HepG2 (cell line): Measurements from ENCODE around the gene EXOC3L4. TPM values are rescaled to one million over a fixed set of nuclear protein-coding genes. Genes with fewer than 3 reads are reported as not detected.

Experiments
- BRCA1 ChIP-seq: sonication (generic); formaldehyde crosslinking; IDR thresholded peaks from 2 replicates; pipeline ENCODE4 v1.4.0; 2020; ENCODE audit warnings: missing genetic modification reagents
- CREBL2 ChIP-seq: sonication (generic); formaldehyde crosslinking; IDR thresholded peaks from 2 replicates; pipeline ENCODE4 v1.8.1; 2023; ENCODE audit warnings: missing genetic modification reagents, mild to moderate bottlenecking, borderline replicate concordance
- EZH2 ChIP-seq: conservative IDR thresholded peaks from 2 replicates; pipeline ENCODE4 v1.6.1; 2012; ENCODE audit warnings: mild to moderate bottlenecking, low read depth, low read length, moderate library complexity
- FOXP4 ChIP-seq: sonication (generic); formaldehyde crosslinking; IDR thresholded peaks from 2 replicates; pipeline ENCODE4 v1.4.0; 2020; ENCODE audit warnings: missing genetic modification reagents
- HES4 ChIP-seq: sonication (generic); formaldehyde crosslinking; IDR thresholded peaks from 2 replicates; pipeline ENCODE4 v1.9.0; 2021; ENCODE audit warnings: mild to moderate bottlenecking, missing genetic modification reagents, borderline replicate concordance
- HNRNPL ChIP-seq: fragments of 200-400 bp; formaldehyde crosslinking; IDR thresholded peaks from 2 replicates; pipeline ENCODE4 v1.6.1; 2017; ENCODE audit warnings: mild to moderate bottlenecking, low read depth, low read length
- HOXA9 ChIP-seq: sonication (generic); formaldehyde crosslinking; IDR thresholded peaks from 2 replicates; pipeline ENCODE4 v1.8.1; 2022; ENCODE audit warnings: missing genetic modification reagents, mild to moderate bottlenecking, moderate library complexity, borderline replicate concordance
- KDM5B ChIP-seq: sonication (generic); formaldehyde crosslinking; IDR thresholded peaks from 2 replicates; pipeline ENCODE4 v1.4.0; 2020; ENCODE audit warnings: missing genetic modification reagents, mild to moderate bottlenecking, borderline replicate concordance
- KLF16 ChIP-seq, 2 experiments: sonication (generic) in 1 of 2; formaldehyde crosslinking in 1 of 2; IDR thresholded peaks; 2 replicates each; pipeline versions ENCODE4 v1.6.1 to v1.8.0; 2016 to 2023; ENCODE audit warnings: missing genetic modification reagents in 2 of 2, missing compliant biosample characterization in 1 of 2
- MEF2D ChIP-seq: sonication (generic); formaldehyde crosslinking; IDR thresholded peaks from 2 replicates; pipeline ENCODE4 v1.5.1; 2020; ENCODE audit warnings: mild to moderate bottlenecking, missing genetic modification reagents
- MIER2 ChIP-seq: IDR thresholded peaks from 2 replicates; pipeline ENCODE4 v1.6.1; 2016; ENCODE audit warnings: missing biosample characterization, missing genetic modification reagents
- RBFOX2 ChIP-seq: fragments of 200-400 bp; formaldehyde crosslinking; IDR thresholded peaks from 2 replicates; pipeline ENCODE4 v1.6.1; 2017; ENCODE audit warnings: low read depth, mild to moderate bottlenecking, low read length
- SALL1 ChIP-seq: sonication (generic); formaldehyde crosslinking; IDR thresholded peaks from 2 replicates; pipeline ENCODE4 v1.8.0; 2022; ENCODE audit warnings: mild to moderate bottlenecking, missing genetic modification reagents
- TFDP1 ChIP-seq: IDR thresholded peaks from 2 replicates; pipeline ENCODE4 v1.6.1; 2016; ENCODE audit warnings: missing compliant biosample characterization, missing genetic modification reagents, borderline replicate concordance
- THRA ChIP-seq: sonication (generic); formaldehyde crosslinking; IDR thresholded peaks from 2 replicates; pipeline ENCODE4 v1.4.0; 2020; ENCODE audit warnings: missing genetic modification reagents, borderline replicate concordance
- TSC22D2 ChIP-seq: sonication (generic); formaldehyde crosslinking; IDR thresholded peaks from 2 replicates; pipeline ENCODE4 v1.5.1; 2020; ENCODE audit warnings: missing genetic modification reagents, mild to moderate bottlenecking, borderline replicate concordance
- ZBTB4 ChIP-seq: sonication (generic); formaldehyde crosslinking; IDR thresholded peaks from 2 replicates; pipeline ENCODE4 v1.4.0; 2020; ENCODE audit warnings: missing genetic modification reagents, mild to moderate bottlenecking, borderline replicate concordance
- ZNF652 ChIP-seq: IDR thresholded peaks from 2 replicates; pipeline ENCODE4 v1.6.1; 2016; ENCODE audit warnings: low read depth, borderline replicate concordance
- ZNF737 ChIP-seq: sonication (generic); formaldehyde crosslinking; IDR thresholded peaks from 2 replicates; pipeline ENCODE4 v1.5.0; 2020; ENCODE audit warnings: missing genetic modification reagents, mild to moderate bottlenecking, borderline replicate concordance
- ZNF780A ChIP-seq: sonication (generic); formaldehyde crosslinking; IDR thresholded peaks from 2 replicates; pipeline ENCODE4 v1.8.0; 2022; ENCODE audit warnings: mild to moderate bottlenecking, missing genetic modification reagents, moderate library complexity
- polyA plus RNA-seq, 8 experiments: library from polyadenylated mRNA; depleted of rRNA in 3 of 8; stranded (reverse) in 7 of 8; unstranded in 1 of 8; fragments of >200 nt; fragmentation: Illumina TruSeq in 4 of 8; extraction: Trizol in 4 of 8; gene quantifications; 2 replicates each; pipeline versions ENCODE4 v1.2.1 to v1.2.3, GENCODE V29; 2011 to 2016; ENCODE audit warnings: low read depth in 4 of 8, missing spikeins in 1 of 8, mixed read lengths in 1 of 8; ENCODE audit not compliant: insufficient read depth in 1 of 8
- total RNA-seq, 5 experiments: library from RNA; depleted of rRNA; stranded (reverse); fragments of >200 nt; fragmentation: Illumina TruSeq; extraction: Trizol; gene quantifications; 2 replicates each; pipeline ENCODE4 v1.2.3, GENCODE V29; 2016; ENCODE audit warnings: low read depth in 1 of 5

Gene EXOC3L4
- total and polyA plus RNA-seq, 2 of the 13 experiments (the other 11 are each of a cell fraction or from before 2014, with no cell fraction given) = 11.8 to 27.0 TPM

GRCh38 chr14:103132381-103133209 is 38.1 kb downstream of the EXOC3L4 start (continued):
- TF ChIP-seq THRA (CRISPR knock-in tag) (peak; percentile 98), RBFOX2 (no peak), HES4 (CRISPR knock-in tag) (0 out of 2 replicates have a peak, but pooled peaks have one; percentile 69), SALL1 (peak; percentile 61), HNRNPL (no peak), TSC22D2 (no peak), KDM5B (no peak), ZNF780A (no peak), CREBL2 (CRISPR knock-in tag) (no peak), BRCA1 (no peak), ZBTB4 (CRISPR knock-in tag) (no peak), EZH2 (no peak), ZNF652 (CRISPR knock-in tag) (no peak), MIER2 (CRISPR knock-in tag) (no peak), FOXP4 (CRISPR knock-in tag) (peak; percentile 66), ZNF737 (CRISPR knock-in tag) (no peak), MEF2D (0 out of 2 replicates have a peak, but pooled peaks have one; percentile 45), TFDP1 (CRISPR knock-in tag) (no peak), HOXA9 (no peak), KLF16 (CRISPR knock-in tag; IDR thresholded peaks at IDR 0.05) (peak in 1 of 2 experiments; percentile 43; a peak in 1 of 4 replicates)
